Mammary epithelial cell (primary cell): ENCODE measurements around the gene DTNB.

Source experiments
- CTCF ChIP-seq, 2 donors: IDR thresholded peaks in 1 of 2; conservative IDR thresholded peaks in 1 of 2; 2 replicates each; pipeline ENCODE4 v1.5.1; 2011 to 2012; ENCODE audit warnings: inconsistent platforms in 2 of 2, low read length in 2 of 2, mild to moderate bottlenecking in 2 of 2, control low read depth in 1 of 2, low read depth in 1 of 2; ENCODE audit not compliant: insufficient read depth in 1 of 2; ENCODE audit errors: extremely low read depth in 1 of 2
- EZH2 ChIP-seq: IDR thresholded peaks from 2 replicates; pipeline ENCODE4 v1.6.1; 2012; ENCODE audit warnings: low read length, inconsistent platforms, borderline replicate concordance

DNA sequence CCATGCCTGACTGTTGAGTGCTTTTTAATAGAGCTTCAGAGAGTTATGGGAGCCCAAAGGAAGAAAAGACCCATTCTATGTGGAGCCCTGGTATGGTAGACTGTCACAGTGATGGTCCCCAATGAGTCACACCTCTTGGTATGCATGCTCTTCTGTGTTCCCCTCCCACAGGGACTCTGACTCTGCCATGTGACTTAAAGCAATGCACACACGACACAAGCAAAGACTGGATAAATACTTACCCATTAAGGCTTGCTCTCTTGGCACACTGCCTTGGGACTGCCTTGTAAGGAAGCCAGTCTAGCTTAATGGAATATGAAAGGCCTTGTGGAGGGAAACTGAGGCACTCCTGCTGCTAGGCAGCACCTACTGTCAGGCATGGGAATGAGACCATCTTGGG, 16.7 kb upstream of the DTNB start:
- TF ChIP-seq CTCF (conservative IDR thresholded peaks at IDR 0.05 in 1 of 2, IDR thresholded peaks at IDR 0.05 in 1 of 2; ENCODE audit: extremely low read depth in 1 of 2, insufficient read depth in 1 of 2, low read depth in 1 of 2, low read length in 2 of 2) (no peak), EZH2 (no peak)
